Adrenal gland (tissue), 5 donors: Measurements from ENCODE around the gene CDC34.

Experiments
- POLR2A ChIP-seq, 2 donors: fragments of 450-650 bp; IDR thresholded peaks; one replicate each; pipeline ENCODE4 v1.6.1; 2017; ENCODE audit warnings: antibody characterized with exemption in 2 of 2, mild to moderate bottlenecking in 2 of 2, moderate library complexity in 1 of 2
- TF ChIP-seq, protein P1 (sequence below), 6 experiments: fragments of 450-650 bp in 4 of 6; fragments of 200-600 bp in 2 of 6; sonication (generic) in 1 of 6; IDR thresholded peaks; 1 replicate in 5 of 6; 2 replicates in 1 of 6; pipeline versions ENCODE4 v1.5.1 to v1.8.0; 2016 to 2021; ENCODE audit warnings: antibody characterized with exemption in 6 of 6, mild to moderate bottlenecking in 2 of 6, moderate library complexity in 1 of 6
- donor health status: DM: no; HTN: no; CAD: no.

DNA sequence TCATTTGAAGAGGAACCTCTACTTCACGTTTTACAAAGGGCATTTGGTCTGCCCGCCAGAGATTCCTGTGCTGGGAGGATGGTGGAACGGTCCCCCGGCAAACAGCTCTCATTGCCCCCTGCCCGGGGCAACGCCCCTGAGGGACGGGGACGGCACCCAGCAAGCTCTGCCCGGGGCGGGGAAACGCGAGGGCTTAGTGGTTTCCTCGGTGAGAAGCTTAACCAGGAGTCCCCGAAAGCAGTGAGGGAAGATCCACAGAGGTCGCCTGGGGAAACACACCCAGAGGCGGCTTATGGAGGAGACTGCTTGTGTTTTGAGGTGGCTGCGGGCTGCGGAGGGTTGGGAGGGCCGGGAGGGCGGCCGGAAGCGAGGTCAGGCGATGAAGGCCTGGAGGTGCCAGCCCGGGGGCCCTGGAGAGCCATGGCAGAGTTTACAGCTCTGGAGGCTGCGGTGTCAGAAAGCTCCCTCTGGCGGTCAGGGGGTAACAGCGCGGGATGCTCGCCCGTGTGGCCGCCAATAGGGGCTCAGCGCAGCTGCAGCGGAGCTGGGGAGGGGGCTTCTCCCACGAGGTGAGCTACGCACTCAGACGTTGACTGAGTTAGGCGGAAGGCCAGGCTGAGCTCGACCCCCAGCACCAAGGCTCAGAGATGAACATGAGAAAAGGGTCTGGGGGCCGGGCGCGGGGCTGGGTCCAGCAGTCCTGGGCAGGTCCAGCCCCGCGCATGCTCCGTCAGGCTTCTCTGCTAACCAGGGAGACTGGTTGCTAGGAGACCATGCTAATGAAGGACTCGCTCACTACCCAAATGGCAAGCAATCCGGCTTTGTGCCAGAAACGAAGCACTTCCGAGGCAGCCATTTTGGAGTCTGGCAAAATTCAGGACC, 24.9 kb upstream of the CDC34 start:
- TF ChIP-seq, protein P1, sequence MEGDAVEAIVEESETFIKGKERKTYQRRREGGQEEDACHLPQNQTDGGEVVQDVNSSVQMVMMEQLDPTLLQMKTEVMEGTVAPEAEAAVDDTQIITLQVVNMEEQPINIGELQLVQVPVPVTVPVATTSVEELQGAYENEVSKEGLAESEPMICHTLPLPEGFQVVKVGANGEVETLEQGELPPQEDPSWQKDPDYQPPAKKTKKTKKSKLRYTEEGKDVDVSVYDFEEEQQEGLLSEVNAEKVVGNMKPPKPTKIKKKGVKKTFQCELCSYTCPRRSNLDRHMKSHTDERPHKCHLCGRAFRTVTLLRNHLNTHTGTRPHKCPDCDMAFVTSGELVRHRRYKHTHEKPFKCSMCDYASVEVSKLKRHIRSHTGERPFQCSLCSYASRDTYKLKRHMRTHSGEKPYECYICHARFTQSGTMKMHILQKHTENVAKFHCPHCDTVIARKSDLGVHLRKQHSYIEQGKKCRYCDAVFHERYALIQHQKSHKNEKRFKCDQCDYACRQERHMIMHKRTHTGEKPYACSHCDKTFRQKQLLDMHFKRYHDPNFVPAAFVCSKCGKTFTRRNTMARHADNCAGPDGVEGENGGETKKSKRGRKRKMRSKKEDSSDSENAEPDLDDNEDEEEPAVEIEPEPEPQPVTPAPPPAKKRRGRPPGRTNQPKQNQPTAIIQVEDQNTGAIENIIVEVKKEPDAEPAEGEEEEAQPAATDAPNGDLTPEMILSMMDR (IDR thresholded peaks at IDR 0.05), result peak; percentile 89 to 99 (median 97)
- no peak for TF ChIP-seq POLR2A (IDR thresholded peaks at IDR 0.05)
